Limb (tissue), 2 donors: ENCODE data around the gene SBSN.

Experiments used
- DNase-seq, 2 donors: peaks; one replicate each; pipeline ENCODE4 v3.0.0-alpha.2; 2016; ENCODE audit errors: extremely low spot score in 2 of 2

The SBSN gene

GRCh38 chr19:35474104-35474503 is 54.0 kb downstream of the SBSN start:
- DNase-seq = no peak
